Stimulated activated CD4-positive, alpha-beta T cell treated with anti-CD3 and anti-CD28 coated beads, Interleukin-15, amount 100 ng/mL, for 1 hour (primary cell): ENCODE measurements around the gene SLC12A6.
"Not testable (repeated sequence)": the region's sequence is repeated elsewhere in the genome, so short reads cannot be mapped to it uniquely, and the experiment has no call there.

Source experiments
- DNase-seq, 2 donors: peaks; one replicate each; pipeline ENCODE4 v3.0.0-alpha.2; 2020; ENCODE audit warnings: low read depth in 1 of 2, low spot score in 1 of 2

Gene SLC12A6

DNA sequence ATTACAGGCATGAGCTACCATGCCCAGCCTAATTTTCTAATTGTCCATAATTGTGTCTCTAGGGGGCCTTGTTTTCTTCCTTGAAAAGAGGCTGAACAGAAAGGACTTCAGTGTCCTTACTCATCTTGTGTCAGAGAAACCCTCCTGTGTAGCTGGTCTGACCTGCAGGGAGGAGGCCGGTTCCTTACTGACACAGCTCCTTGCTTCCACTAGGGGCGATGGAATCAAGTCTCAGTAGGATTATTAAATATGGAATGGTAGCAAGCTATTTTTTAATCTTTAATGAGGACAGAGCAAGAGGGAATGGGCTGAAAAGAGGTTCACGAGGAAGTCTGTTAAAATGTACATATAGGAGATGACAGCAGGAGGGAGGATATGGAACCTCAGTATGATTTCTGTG is 20.8 kb upstream of the SLC12A6 start:
- DNase-seq, result no peak

DNA sequence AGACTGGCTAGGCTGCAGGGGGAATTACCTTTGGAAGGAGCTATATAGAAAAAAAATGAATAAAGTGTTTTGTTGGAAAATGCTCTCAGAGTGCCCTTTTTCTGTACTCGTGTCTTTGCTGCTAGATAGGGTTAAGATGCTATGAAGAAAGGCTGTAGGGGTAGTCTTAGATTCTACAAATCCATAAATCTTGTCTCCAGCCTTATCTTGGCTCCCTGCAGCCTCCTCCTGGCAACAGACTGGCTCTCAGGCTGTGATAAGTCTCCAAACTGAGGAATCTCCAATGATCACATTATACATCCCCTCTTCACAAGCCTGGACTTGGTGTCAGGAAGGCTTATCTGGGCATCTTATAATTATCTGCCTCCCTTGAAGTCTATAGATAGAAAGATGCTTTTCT is 20.1 kb upstream of the SLC12A6 start:
- no peak for DNase-seq

DNA sequence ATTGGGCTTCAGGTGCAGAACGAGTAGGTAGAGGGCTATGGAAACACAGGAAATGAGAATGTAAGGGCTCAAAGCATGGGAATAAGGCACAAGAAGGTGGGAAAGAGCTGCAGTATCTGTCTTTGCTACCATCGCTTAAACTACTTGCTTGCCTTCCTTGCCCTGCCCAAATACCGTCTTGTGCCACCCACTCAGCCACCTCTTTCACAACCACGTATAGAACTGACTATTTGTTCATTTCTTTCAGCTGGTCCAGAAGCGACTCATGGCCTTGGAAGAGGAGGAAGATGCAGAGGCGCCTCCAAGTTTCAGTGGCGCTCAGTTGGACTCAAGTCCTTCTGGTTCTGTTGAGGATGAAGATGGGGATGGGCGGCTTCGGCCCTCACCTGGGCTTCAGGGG is 17.7 kb upstream of the SLC12A6 start:
- DNase-seq, result no peak

DNA sequence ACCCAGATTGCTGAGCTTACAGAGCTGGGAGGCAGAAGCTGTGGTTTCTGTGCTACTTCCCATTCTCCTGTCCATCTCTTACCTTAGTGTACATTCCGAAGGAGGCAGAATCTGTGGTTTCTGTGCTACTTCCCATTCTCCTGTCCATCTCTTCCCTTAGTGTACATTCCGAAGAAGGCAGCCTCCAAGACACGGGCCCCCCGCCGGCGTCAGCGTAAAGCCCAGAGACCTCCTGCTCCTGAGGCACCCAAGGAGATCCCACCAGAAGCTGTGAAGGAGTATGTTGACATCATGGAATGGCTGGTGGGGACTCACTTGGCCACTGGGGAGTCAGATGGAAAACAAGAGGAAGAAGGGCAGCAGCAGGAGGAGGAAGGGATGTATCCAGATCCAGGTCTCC is 16.7 kb upstream of the SLC12A6 start:
- no peak for DNase-seq

DNA sequence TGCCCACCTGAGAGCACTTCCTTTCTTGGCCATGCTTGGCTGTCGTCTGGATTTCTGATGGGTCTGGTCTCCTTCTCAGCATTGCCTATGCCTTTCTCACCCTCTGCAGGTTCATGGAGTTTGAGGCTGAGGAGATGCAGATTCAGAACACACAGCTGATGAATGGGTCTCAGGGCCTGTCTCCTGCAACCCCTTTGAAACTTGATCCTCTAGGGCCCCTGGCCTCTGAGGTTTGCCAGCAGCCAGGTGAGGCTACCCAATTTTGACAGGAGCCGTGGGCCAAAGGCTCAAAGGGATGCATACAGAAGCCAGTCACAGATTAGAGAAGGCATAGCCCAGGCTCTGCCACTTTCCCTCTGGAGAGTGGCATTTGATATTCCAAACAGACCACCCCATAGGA is 16.0 kb upstream of the SLC12A6 start:
- DNase-seq, result no peak

DNA sequence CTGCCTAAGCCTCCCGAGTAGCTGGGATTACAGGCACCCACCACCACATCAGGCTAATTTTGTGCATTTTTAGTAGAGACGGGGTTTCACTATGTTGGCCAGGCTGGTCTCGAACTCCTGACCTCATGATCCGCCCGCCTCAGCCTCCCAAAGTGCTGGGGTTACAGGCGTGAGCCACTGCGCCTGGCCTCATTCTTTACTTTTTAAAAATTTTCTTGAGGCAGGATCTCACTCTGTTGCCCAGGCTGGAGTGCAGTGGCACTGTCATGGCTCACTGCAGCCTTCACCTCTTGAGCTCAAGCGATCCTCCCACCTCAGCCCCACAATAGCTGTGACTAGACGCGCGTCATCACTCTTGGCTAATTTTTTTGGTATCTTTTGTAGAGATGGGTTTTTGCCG is 15.4 kb upstream of the SLC12A6 start:
- DNase-seq, result not testable (repeated sequence)

DNA sequence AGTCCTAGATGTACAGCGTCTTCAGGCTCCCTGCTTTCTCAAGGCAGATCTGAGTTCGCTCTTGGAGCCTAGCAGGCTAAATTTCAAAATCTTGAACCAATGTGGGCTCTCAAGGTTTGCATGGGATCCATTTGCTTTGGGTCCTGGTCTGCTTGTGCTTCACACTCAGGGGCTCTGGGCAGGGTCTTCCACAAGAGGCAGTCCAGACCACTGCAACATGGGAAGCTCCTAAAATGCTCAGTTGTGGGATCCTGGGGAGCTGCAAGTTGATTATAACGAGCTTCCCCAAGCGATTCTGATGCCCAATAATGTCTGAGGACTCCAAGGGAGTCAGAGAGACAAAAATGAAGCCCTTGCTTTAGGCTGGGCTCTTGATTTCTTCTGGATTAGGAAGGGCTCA is 12.2 kb upstream of the SLC12A6 start:
- no peak for DNase-seq

DNA sequence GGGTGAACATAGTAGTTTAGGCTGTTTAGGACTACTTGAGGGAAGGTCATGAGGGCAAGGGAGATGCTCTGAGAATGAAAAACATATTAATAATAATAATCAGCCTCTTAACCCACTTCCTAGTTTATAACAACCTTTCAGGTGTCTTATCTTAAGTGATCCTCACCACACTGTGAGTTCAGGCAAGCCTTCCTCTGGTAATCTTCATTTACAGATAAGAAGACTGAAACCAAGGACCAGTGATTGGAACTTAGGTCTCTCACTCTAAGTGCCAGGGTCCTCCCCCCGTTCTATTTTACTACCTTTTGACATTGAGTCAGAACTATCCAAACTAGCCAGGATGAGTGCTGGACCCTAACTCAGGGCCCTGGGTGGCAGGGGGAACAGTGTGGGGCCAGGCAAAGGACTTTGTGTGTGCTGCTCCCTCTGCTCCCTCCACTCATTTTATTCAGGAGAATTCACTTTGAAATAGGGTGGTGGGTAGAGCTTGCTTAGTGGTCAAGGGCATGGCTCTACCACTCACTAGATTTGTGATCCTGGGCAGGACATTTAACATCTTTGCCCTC is 11.2 kb upstream of the SLC12A6 start:
- no peak for DNase-seq

DNA sequence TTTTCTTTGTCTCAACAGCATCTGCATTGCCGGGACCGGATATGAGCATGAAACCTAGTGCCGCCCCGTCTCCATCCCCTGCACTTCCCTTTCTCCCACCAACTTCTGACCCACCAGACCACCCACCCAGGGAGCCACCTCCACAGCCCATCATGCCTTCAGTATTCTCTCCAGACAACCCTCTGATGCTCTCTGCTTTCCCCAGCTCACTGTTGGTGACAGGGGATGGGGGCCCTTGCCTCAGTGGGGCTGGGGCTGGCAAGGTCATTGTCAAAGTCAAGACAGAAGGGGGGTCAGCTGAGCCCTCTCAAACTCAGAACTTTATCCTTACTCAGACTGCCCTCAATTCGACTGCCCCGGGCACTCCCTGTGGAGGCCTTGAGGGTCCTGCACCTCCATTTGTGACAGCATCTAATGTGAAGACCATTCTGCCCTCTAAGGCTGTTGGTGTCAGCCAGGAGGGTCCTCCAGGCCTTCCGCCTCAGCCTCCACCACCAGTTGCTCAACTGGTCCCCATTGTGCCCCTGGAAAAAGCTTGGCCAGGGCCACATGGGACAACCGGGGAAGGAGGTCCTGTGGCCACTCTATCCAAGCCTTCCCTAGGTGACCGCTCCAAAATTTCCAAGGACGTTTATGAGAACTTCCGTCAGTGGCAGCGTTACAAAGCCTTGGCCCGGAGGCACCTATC is 10.5 kb upstream of the SLC12A6 start:
- no peak for DNase-seq

DNA sequence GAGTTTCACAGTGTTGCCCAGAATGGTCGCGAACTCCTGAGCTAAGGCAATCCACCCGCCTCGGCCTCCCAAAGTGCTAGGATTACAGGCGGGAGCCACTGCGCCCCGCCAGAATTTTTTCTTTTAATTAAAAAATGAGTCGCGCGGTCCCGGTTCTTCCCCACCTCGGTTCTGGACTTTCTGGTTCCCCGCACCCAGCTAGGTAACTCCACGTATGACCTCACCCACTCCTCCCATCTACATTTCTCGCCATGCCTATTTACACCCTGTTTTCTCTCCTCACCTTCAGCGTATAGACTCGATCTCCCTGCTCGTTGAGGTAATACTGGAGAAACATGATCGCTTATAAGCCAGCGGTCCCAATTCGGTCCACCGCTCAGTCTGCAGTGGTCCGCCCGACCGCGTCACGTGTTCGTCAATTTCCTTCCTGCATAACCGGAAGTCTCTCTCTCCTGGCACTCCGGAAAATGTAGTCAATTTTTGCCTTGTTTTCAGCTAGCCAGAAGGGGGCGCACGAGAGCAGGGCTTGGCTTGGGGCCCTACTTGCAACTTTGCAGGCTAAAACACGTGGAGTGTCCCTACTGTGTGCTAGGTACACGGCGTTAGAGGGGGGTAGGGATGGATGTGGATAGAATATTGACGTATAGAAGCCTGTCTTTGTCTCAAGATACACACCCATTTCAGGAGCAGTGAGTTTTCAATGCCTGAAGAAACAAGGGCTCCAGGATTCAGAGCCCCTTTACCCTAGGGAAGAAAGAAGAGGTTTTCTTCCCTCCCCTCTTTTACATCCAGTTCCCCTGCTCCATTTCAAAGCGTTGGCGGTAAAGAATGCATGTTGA is 5.4 kb upstream of the SLC12A6 start, which contains the start of the genes NOP10 and NUTM1:
NOP10 (minus strand) TSS at position 400 of the 839 bp plus-strand sequence; CDS start at position 337, 63 bp downstream.
NUTM1 (plus strand) TSS at position 579 of the 839 bp plus-strand sequence. CDS start 382 bp downstream, outside the sequence.
- peak; percentile 85 to 91 for DNase-seq

DNA sequence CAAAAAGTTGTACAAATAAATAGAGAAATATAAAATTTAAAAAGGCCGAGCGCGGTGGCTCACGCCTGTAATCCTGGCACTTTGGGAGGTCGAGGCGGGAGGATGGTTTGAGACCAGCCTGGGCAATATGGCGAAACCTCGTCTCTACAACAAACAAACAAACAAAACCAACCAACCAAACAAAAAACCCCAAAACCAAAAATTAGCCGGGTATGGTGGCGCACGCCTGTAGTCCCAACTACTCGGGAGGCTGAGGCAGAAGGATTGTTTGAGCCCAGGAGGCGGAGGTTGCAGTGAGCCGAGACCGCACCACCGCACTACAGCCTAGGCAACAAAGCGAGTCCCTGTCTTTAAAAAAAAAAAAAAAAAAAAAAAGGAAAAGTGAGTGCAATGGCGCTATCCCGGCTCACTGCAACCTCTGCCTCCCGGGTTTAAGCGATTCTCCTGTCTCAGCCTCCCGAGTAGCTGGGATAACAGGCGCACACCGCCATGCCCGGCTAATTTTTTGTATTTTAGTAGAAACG is 4.7 kb upstream of the SLC12A6 start:
- not testable (repeated sequence) for DNase-seq

DNA sequence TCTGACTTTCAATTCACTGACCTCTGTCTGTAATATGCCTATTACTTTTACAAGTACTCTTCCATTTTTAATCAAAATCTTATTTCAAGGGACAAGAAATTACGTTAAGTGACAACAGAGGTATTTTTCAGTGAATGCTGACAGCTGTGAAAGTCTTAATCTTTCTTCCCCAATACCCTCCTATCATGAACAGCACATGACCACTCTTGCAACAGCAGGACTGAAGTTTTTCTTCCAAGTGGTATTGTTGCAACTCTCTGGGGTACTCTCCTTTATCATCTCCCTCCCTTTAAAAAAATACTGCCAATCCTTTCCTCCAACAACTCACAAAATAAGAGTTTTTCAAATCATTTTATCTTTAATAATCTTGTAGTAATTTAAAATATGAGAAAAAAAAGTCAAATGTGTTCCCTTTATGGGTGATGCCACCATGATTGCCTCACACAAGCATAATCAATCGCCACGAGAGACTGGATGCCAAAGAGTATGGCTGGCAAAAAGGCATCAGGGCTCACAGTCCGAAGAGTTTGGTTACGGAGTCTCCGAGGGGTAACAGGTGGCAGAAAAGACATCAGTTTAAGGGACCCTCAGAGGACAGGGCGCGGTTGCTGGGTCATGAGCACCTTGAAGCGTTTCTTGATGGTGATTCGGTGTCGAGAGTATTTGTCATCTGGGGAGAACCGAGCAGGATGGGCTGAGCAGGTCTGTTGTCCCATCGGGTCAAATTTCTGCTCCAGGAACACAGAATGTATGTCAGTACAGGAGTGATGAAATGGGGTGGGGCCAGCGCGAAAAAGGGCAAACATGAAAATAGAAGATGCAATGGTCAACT is 4.0 kb upstream of the SLC12A6 start:
- no peak for DNase-seq

DNA sequence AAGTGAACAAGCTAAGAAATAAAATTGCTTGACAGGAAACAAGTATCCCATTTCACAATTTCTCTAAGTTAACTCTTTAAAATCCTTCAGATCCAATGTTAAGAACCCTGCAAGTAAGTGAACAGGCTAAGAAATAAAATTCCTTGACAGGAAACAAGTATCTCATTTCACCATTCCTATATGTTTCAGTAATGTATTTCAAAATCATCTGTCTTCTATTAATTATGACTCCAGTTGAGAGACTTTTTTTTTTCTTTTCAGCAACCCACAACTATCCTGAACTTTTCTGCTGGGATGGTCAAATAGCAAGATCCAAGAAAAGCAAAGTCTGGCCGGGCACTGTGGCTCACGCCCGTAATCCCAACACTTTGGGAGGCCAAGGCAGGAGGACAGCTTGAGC is 2.4 kb upstream of the SLC12A6 start:
- no peak for DNase-seq

DNA sequence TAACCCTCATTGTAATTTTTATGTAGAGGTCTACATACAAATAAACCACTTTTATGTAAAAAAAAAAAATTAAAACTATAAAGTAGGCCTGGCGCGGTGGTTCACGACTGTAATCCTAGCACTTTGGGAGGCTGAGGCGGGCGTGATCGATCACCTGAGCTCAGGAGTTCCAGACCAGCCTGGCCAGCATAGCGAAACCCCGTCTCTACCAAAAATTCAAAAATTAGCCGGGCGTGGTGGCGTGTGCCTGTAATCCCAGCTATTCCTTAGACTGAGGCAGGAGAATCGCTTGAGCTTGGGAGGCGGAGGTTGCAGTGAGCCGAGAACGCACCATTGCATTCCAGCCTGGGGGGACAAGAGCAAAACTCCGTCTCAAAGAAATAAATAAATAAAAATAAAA is 766 bp upstream of the SLC12A6 start:
- no peak for DNase-seq

DNA sequence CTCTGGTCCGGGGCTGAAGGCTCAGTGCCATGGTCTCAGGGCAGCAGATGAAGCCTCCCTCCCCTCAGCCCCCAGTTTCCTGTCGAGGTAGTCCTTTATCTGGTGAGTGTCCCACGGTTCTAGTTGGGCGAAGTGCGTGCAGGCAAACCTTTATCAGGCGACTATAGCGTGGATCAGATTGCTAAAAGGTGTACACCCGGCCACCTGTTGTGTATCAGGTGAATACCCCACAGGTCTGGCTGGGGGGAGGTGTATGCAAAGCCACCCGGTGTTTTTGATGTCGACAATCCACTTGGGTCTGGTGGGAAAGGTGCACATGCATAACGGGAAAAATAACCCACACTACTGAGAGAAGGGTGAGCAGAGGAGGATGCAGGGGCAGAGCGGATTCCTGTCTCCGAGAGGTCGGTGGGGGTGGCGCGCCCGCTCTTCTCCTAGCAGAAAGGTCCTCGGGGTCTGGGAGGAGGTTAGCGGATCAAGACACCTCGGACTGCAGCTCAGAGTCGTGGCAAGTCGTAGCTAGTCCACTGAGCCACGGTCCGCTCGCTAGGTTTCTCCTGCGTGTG is 507 bp downstream of the SLC12A6 start:
- DNase-seq, result no peak

DNA sequence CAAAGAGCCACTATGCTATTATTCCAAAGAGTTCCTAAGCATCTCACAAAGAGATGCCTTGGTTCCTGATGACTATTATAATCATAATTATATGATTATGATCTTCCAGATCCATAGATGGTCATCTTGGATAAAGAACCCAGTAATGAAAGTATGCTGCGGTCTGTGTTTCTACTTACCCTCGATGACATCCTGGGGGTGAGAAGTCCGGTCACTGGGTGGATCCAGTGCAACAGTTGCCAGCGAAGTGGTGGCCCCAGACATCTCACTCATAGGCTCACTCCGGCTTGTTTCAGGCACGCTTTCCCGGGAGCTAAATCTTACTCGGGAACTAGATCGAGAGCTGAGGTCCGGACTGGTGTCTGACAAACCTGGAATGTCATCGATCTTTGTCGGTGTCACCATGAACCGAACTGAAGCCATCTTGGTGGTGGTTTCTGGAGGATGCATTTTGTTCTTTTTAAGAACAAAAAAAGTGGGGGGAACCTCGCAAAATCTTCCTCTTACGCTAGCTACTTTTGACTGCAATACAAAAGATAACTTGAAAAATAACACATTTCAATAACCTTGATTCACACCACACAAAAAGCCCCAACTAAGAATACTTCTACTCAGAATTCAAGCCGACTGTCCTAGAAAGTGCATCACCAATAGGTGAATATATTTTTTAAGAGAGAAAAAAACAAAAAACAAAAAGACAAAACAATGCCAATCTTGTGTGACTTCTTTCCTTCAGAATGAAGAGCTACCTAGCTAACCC is 1.2 kb downstream of the SLC12A6 start:
- DNase-seq, result no peak

DNA sequence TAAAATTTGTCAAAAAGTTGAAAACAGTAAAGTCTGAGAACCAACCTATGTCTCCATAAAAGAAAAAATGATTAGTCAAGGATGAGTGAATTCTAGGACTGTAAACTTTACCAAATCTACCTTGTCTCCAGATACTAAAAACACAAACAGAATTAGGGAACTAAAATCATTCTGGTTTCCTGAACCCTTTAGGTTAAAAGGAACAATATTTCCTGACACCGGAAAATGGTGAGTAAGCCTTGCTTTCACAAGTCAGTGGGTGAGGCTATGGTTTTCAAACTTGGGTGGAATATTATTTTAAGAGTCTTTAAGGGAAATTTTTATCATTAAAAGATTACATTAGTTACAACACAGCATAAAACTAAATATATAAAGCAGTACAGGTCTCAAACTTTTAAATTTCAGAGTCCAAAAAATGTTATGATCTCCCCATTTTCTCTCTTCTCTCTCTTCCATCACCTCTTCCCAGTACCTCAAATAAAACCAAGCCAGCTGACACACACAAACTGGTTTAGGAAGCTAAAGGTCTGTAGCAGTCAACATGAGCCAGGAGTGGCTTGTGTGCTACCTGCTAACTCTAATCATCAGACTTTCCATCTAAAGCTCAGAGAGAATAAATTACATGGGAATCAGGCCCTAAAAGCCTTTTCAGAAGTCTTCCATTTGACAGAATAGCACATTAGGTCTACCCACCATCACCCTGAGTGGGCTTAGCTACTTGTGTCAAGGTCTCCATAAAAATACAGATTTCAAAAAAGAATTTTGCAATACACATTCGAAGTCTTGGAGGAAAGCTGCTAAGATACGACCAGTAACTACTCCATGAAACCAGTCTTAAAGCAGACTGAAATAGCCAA is 2.2 kb downstream of the SLC12A6 start:
- DNase-seq, result no peak

DNA sequence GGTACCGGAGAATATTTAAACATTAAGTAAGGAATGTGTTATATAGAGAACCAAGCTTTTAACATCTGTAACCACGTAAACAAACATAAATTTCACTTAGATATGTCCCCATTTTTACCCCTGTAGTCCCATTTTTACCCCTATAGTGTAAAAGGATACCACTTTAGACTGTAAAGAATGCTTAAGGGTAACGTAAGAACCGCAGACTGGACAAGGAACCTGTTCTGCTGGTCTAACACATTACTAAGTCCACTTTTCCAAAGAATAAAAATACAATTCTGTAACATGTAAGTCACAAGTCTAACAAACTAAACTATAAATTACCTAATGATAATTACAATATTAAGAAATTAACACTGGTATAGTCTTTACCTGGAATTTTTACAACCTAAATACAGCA is 2.9 kb downstream of the SLC12A6 start:
- DNase-seq, result no peak

DNA sequence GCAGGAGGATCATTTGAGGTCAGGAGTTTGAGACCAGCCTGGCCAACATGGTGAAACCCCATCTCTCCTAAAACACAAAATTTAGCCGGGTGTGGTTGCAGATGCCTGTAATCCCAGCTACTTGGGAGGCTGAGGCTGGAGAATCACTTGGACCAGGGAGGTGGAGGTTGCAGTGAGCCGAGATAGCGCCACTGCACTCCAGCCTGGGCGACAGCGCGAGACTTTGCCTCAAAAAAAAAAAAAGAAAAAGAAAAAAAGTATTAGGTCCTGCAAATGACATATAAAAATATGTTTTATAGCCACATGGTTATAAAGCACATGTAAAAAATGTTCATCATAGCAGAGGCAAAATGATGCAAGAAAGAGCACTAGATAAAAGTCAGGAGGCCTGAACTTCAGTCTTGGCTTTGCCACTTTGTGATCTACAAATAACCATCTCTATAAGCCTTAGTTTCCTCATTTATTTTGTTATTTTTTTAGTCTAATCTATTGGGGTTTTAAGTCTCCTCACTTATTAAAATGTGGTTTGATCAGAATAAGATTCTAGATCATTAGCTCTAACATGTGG is 4.9 kb downstream of the SLC12A6 start:
- no peak for DNase-seq
